Thyroid gland (tissue), 4 donors: Measurements from ENCODE around the gene NUP85. TPM values are rescaled to one million over a fixed set of nuclear protein-coding genes. Genes with fewer than 3 reads are reported as not detected.
"Not testable (repeated sequence)": the region's sequence is repeated elsewhere in the genome, so short reads cannot be mapped to it uniquely, and the experiment has no call there.

ENCODE experiments used
- DNase-seq, 2 donors: peaks; one replicate each; pipeline ENCODE4 v3.0.0-alpha.2; 2019
- H3K27ac ChIP-seq, 3 donors: fragments of 200-600 bp; sonication (generic); 1 replicate in 2 of 3; 2 replicates in 1 of 3; pipeline ENCODE4 v1.5.1; 2016 to 2019; ENCODE audit warnings: mild to moderate bottlenecking in 1 of 3, moderate library complexity in 1 of 3
- H3K27me3 ChIP-seq: fragments of 200-600 bp; sonication (generic); one replicate; pipeline ENCODE4 v1.5.1; 2019
- H3K36me3 ChIP-seq, 2 donors: fragments of 200-600 bp; sonication (generic); one replicate each; pipeline ENCODE4 v1.5.1; 2016 to 2019
- H3K4me1 ChIP-seq, 2 donors: fragments of 200-600 bp; sonication (generic); one replicate each; pipeline ENCODE4 v1.5.1; 2017 to 2019
- H3K4me3 ChIP-seq, 3 donors: fragments of 200-600 bp; sonication (generic); replicated peaks in 1 of 3; 1 replicate in 2 of 3; 2 replicates in 1 of 3; pipeline ENCODE4 v1.5.1; 2016; ENCODE audit warnings: mild to moderate bottlenecking in 1 of 3
- H3K9me3 ChIP-seq: fragments of 200-600 bp; sonication (generic); one replicate; pipeline ENCODE4 v1.5.1; 2017
- POLR2A ChIP-seq, 2 donors: fragments of 450-650 bp; IDR thresholded peaks; one replicate each; pipeline ENCODE4 v1.6.1; 2017; ENCODE audit warnings: antibody characterized with exemption in 2 of 2, mild to moderate bottlenecking in 2 of 2, moderate library complexity in 1 of 2
- WGBS, 2 donors: methylation state at CpG; one replicate each; pipeline ENCODE4 v1.1.5; 2017; 5-methylcytosine and 5-hydroxymethylcytosine counted together
- intact Hi-C: fragments of 100-400 bp; cut with DNase I; formaldehyde crosslinking; loops from one replicate; pipeline ENCODE4 v1.15.1; 2023
- total RNA-seq, 4 donors: library from RNA; depleted of rRNA; stranded (reverse); fragments of >200 nt; gene quantifications; one replicate each; pipeline ENCODE4 v1.2.3, GENCODE V29; 2016
- TF ChIP-seq, protein P1 (sequence below), 6 experiments: fragments of 200-600 bp in 3 of 6; fragments of 450-650 bp in 3 of 6; sonication (generic) in 3 of 6; IDR thresholded peaks; one replicate each; pipeline ENCODE4 v1.5.1; 2016 to 2019; ENCODE audit warnings: antibody characterized with exemption in 6 of 6, mild to moderate bottlenecking in 2 of 6, inconsistent platforms in 1 of 6, moderate library complexity in 1 of 6

Gene NUP85
- total RNA-seq, 4 donors from 2014 or later, result 24.7 to 31.7 (median 27.1) TPM

DNA sequence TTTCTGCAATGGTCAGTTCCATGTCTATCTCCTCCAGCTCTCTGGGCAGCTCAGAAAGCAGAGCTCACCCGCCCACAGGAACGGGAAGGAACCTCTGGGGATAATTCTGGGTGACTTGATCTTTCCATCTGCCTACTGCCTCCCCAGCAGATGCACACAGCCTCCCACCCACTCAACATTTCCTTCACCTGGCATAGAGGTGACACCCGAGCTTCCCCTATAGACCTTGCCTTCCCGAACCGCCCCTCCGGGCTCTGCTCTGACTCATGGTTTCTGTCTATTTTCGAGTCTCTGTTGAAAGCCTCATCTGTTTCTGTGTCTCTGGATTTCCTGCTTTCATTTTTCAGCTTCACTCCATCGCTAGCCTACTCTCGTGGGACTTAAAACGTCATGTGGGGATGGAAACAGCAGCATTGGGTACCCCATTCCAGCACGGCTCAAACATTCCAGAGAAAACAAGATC lies 44.6 kb downstream of the NUP85 start:
- Histone ChIP-seq H3K36me3 (peaks cover 13 to 14% of the 10 kb centered on the region in 2 donors), H3K9me3 (no peaks in the 10 kb centered on the region), H3K4me3 (no peak overlapping the region), H3K27ac (peak overlapping the region in 2 of 3 donors; percentile 42 to 54), H3K27me3 (no peaks in the 10 kb centered on the region), H3K4me1 (peaks cover 0 to 14% of the 10 kb centered on the region in 2 donors)
- intact Hi-C loops, result no loop called here
- no peak for TF ChIP-seq POLR2A (IDR thresholded peaks at IDR 0.05)
- TF ChIP-seq, protein P1, sequence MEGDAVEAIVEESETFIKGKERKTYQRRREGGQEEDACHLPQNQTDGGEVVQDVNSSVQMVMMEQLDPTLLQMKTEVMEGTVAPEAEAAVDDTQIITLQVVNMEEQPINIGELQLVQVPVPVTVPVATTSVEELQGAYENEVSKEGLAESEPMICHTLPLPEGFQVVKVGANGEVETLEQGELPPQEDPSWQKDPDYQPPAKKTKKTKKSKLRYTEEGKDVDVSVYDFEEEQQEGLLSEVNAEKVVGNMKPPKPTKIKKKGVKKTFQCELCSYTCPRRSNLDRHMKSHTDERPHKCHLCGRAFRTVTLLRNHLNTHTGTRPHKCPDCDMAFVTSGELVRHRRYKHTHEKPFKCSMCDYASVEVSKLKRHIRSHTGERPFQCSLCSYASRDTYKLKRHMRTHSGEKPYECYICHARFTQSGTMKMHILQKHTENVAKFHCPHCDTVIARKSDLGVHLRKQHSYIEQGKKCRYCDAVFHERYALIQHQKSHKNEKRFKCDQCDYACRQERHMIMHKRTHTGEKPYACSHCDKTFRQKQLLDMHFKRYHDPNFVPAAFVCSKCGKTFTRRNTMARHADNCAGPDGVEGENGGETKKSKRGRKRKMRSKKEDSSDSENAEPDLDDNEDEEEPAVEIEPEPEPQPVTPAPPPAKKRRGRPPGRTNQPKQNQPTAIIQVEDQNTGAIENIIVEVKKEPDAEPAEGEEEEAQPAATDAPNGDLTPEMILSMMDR (IDR thresholded peaks at IDR 0.05), result no peak
- 63 to 75% methylated on average over 11 of the region's 11 CpGs for WGBS, 2 donors
- no peak for DNase-seq

GRCh38 chr17:75252039-75252816 lies 46.7 kb downstream of the NUP85 start:
- H3K27ac ChIP-seq, result no peak overlapping the region
- no peaks in the 10 kb centered on the region for H3K36me3 ChIP-seq
- H3K9me3 ChIP-seq, result no peaks in the 10 kb centered on the region
- DNase-seq, result no peak
- 89 to 90% methylated on average over 8 of the region's 8 CpGs for WGBS, 2 donors
- H3K4me1 ChIP-seq, result peaks cover 0 to 14% of the 10 kb centered on the region in 2 donors
- no peak overlapping the region for H3K4me3 ChIP-seq
- intact Hi-C loops, result no loop called here
- TF ChIP-seq, protein P1 (IDR thresholded peaks at IDR 0.05), result no peak
- H3K27me3 ChIP-seq, result no peaks in the 10 kb centered on the region

- H3K9me3 ChIP-seq, H3K36me3 ChIP-seq, H3K27me3 ChIP-seq, H3K4me3 ChIP-seq, intact Hi-C loops, DNase-seq, H3K27ac ChIP-seq: not testable (repeated sequence)
- H3K4me1 ChIP-seq, result peaks cover 12 to 17% of the 10 kb centered on the region in 2 donors
- 80 to 88% methylated on average over 11 of the region's 11 CpGs for WGBS, 2 donors
Observed at GRCh38 chr17:75255954-75256698, 50.6 kb downstream of the NUP85 start.

DNA sequence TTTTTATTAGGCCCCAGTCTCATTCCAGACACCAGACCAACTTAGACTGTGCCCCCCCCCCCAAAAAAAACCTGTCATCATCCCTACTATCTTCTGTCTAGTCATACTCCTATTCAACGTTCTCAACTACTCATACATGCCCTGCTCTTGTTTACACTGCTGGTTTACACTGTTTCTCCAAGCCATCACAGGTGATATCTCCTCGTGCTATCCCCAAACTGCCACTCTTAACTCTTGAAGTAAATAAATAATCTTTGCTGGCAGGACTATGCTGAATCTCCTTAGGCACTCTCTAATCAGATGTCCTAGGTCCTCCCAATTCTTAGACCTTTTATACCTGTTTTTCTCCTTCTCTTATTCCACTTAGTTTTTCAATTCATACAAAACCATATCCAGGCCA lies 51.7 kb downstream of the NUP85 start:
- intact Hi-C loops, result not testable (repeated sequence)

GRCh38 chr17:75260641-75261335 lies 55.3 kb downstream of the NUP85 start:
- Histone ChIP-seq H3K4me3 (peak overlapping the region; percentile 43 to 99 (median 76)), H3K36me3 (peaks cover 6 to 11% of the 10 kb centered on the region in 2 donors), H3K4me1 (peaks cover 19 to 24% of the 10 kb centered on the region in 2 donors), H3K27ac (peak overlapping the region; percentile 92 to 97 (median 96)), H3K27me3 (no peaks in the 10 kb centered on the region), H3K9me3 (no peaks in the 10 kb centered on the region)
- TF ChIP-seq POLR2A (IDR thresholded peaks at IDR 0.05), result no peak
- TF ChIP-seq, protein P1 (IDR thresholded peaks at IDR 0.05), result no peak
- 1 to 5% methylated on average over 12 to 18 of the region's 31 CpGs for WGBS, 2 donors
- no peak for DNase-seq
- intact Hi-C loops, result no loop called here

More for the DNA sequence above, 51.7 kb downstream of the NUP85 start:
- not testable (repeated sequence) for H3K27ac ChIP-seq, H3K4me3 ChIP-seq, DNase-seq, H3K36me3 ChIP-seq, H3K9me3 ChIP-seq, H3K27me3 ChIP-seq
- 44 to 51% methylated on average over 2 of the region's 2 CpGs for WGBS, 2 donors
- peaks cover 14 to 17% of the 10 kb centered on the region in 2 donors for H3K4me1 ChIP-seq
